GM18951 (cell line): ENCODE data around the gene RIMS1.
"Not testable (repeated sequence)": the region's sequence is repeated elsewhere in the genome, so short reads cannot be mapped to it uniquely, and the experiment has no call there.

Experiments used
- POLR2A ChIP-seq: IDR thresholded peaks from 4 replicates; pipeline ENCODE4 v1.6.1; 2011; ENCODE audit warnings: mild to moderate bottlenecking; ENCODE audit not compliant: insufficient read length, insufficient read depth; ENCODE audit errors: extremely low read depth
- in situ Hi-C: fragments of 300-500 bp; cut with MboI; formaldehyde crosslinking; loops from one replicate; pipeline ENCODE4 v1.12.0; 2022; ENCODE audit warnings: low sequenced_read_pairs, mixed read lengths, inconsistent platforms; ENCODE audit not compliant: unreplicated experiment

The RIMS1 gene

GRCh38 chr6:71908162-71908765, 21.9 kb downstream of the RIMS1 start:
- TF ChIP-seq POLR2A = no peak
- in situ Hi-C loops = no loop called here

DNA sequence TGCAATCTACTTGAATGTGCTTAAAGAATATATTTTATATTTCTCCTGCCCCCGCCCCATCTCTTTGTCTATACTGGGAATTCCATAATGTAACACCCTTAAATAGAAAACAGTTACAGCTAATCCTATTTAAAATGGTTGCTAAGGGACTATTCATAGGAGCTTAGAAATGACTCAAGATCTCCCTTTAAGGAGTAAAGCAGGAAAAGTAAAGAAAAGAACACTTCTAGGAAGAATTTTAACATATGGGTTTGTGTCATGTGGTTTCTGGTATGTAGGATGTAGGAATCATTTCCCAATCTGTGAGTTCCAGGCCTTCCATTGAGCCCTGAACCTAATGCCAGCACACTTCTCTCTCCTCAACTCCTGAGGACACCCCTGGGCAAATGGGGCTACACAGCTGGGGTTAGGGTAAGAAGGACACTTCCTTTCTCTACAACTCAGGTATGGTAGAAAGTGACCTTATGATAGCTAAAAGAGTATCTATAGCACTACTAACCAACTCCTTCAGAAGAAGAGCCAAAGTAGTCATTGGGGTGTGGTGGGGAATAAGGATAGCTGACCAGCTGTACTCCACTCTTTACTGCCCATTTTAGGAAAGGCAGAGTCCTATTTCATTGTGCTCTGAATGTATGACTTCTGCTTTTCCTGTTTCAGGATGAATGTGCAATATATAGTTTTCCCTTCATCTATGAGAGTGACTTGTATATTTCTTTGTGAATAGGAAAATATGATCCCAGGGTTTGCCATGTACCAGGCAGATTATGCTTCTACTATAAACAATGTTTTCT, 27.3 kb downstream of the RIMS1 start:
- no peak for TF ChIP-seq POLR2A
- in situ Hi-C loops = no loop called here

DNA sequence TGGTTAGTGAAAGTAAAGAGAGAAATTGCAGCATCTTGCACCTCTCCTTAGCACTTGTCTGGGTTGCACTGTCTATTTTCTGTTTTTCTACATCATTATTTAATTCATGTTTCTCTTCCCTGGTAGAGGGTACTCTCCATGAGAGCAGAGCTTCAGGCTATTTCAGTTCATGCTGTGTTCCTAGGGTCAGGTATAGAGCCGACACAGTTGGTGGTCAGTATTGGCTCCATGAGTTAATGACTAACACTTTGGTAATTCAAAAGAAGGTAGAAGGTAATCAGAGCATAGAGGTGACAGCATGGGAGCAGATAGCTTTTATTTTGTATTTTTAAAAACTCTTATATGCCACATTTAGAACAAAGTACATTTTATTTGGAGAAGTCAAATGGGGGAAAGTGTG, 42.7 kb downstream of the RIMS1 start:
- TF ChIP-seq POLR2A = no peak
- in situ Hi-C loops = no loop called here

- TF ChIP-seq POLR2A = no peak
- in situ Hi-C loops = no loop called here
Measured at GRCh38 chr6:71933881-71934280, 47.5 kb downstream of the RIMS1 start.

GRCh38 chr6:71965404-71965803, 79.1 kb downstream of the RIMS1 start:
- in situ Hi-C loops = no loop called here
- TF ChIP-seq POLR2A = no peak

DNA sequence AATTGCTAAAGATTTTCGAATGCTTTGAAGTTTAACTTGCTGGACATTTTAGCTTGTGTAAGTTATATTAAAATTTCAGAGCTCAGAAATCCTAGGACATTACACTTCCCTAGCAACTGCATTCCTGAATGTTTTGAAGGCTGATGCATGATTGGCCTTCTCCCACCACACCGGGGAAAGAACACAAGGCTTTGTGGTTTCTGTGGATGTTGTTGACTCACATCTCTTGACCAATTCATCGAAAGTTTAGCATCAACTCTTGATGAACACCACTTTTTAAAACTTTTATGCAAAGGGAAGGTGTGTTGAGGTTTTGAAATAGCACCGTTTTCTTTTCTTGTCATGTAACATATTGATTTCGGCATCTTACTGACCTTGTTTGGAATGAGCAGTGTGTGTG, 81.1 kb downstream of the RIMS1 start:
- no peak for TF ChIP-seq POLR2A
- in situ Hi-C loops = no loop called here

GRCh38 chr6:71977884-71978283, 91.5 kb downstream of the RIMS1 start:
- no peak for TF ChIP-seq POLR2A
- in situ Hi-C loops = no loop called here

- TF ChIP-seq POLR2A = no peak
- in situ Hi-C loops = no loop called here
Measured at GRCh38 chr6:71979911-71980310, 93.6 kb downstream of the RIMS1 start.

DNA sequence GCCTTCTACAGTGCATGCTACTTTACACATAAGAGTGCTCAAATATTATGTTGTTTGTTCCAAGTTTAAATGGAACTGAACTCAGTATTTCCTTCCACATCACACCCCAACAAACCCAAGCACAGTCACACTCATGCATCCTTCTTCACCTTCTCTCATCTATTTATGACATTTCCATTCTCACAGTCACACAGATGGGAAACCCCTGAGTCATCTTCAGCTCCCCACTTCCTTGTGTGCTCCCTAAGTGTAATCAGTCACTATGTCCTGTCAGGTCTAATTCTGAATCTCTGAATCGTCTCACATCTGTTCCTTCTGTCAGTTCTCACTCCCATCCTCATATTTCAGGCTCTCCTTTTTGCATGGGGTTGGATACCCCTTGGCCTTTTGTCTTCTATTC, 96.0 kb downstream of the RIMS1 start:
- in situ Hi-C loops = no loop called here
- no peak for TF ChIP-seq POLR2A

DNA sequence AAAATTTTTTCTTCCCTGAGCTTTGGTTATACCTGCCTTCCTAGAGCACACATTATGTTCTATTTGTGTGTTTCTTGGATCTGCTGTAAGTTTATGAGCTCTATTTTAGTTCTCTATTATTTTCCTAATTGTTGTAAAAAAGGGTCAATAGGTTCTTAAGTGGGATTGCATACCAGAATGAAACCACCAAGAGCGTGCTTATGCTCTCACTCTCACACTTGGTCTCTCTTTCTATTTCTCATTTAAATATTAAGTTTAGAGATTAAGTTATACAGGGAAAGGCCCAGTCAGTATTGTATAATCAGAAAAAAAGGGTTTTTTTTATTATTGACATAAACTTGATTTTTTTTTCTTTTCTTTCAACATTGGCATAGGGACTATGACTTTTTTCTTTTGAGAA, 96.8 kb downstream of the RIMS1 start:
- in situ Hi-C loops = no loop called here
- TF ChIP-seq POLR2A = no peak

GRCh38 chr6:71994705-71995271, 108.4 kb downstream of the RIMS1 start:
- in situ Hi-C loops = no loop called here
- TF ChIP-seq POLR2A = no peak

DNA sequence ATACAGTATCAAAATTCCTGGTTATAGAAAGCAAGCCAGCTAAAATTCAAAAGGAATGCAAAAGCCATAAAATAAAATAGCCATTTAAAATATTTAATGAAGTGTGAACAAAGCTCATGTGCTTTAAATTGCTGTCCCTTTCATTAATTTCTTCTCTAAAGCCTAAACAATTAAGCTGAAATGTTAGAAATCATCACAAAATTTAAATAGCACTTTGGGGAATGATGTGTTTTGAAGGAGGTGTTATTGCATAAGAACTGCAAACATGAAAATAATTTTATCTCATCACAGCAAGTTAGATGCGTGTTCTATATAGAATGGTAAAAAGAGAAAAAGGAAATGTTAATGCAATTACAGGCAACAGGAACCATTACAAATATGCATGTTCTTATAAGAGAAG, 111.0 kb downstream of the RIMS1 start:
- no peak for TF ChIP-seq POLR2A
- in situ Hi-C loops = no loop called here

DNA sequence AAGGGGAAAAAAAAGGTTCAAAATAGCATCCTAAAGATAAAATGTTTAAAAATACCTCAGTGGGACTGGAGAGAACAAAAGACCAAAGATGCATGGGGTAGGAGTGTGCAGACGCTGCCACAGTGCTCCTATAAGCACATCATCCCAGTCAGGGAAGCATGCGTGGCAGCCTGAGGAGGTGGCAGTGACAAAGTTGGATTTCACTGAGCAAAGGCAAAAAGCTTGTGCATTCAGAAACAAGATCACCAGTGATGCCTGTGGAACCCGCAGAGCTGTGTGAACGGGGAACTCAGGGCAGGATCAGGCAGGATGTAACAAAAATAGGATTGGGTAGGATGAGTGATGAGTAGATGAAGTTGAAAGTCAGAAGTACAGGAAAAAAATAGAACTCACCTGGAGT, 116.1 kb downstream of the RIMS1 start:
- TF ChIP-seq POLR2A = no peak

DNA sequence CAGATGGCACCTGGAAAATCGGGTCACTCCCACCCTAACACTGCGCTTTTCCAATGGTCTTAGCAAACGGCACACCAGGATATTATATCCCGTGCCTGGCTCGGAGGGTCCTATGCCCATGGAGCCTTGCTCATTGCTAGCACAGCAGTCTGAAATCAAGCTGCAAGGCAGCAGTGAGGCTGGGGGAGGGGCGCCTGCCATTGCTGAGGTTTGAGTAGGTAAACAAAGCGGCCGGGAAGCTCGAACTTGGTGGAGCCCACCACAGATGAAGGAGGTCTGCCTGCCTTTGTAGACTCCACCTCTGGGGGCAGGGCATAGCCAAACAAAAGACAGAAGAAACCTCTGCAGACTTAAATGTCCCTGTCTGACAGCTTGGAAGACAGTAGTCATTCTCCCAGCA, 120.2 kb downstream of the RIMS1 start:
- in situ Hi-C loops = not testable (repeated sequence)

More for the DNA sequence above, 116.1 kb downstream of the RIMS1 start:
- in situ Hi-C loops = no loop called here
